NB4 (cell line): Measurements from ENCODE around the gene PLEKHG3.
A peak's percentile ranks its signal among the peaks of the same experiment; 100 is the strongest.

Experiments
- DNase-seq: peaks from one replicate; pipeline ENCODE4 v3.0.0; 2010; ENCODE audit warnings: low read depth
- H3K4me3 ChIP-seq: one replicate; pipeline ENCODE4 v1.5.1; 2011; ENCODE audit warnings: mild to moderate bottlenecking, low read depth, low read length, moderate library complexity
- CTCF ChIP-seq: IDR thresholded peaks from one replicate; pipeline ENCODE4 v1.5.1; 2012; ENCODE audit warnings: low read depth, low read length
- MAX ChIP-seq: IDR thresholded peaks from 2 replicates; pipeline ENCODE4 v1.6.1; 2011; ENCODE audit warnings: low read depth, low read length
- MYC ChIP-seq: IDR thresholded peaks from 2 replicates; pipeline ENCODE4 v1.6.1; 2011; ENCODE audit warnings: low read depth, low read length
- POLR2A ChIP-seq: IDR thresholded peaks from 2 replicates; pipeline ENCODE4 v1.6.1; 2011; ENCODE audit warnings: mild to moderate bottlenecking; ENCODE audit not compliant: insufficient read length; ENCODE audit errors: extremely low read depth

The PLEKHG3 gene

GRCh38 chr14:64753374-64753773, 49.1 kb downstream of the PLEKHG3 start:
- TF ChIP-seq MYC (no peak), CTCF (no peak), POLR2A (no peak), MAX (no peak)
- no peak overlapping the region for H3K4me3 ChIP-seq
- no peak for DNase-seq

GRCh38 chr14:64753999-64754398, 49.8 kb downstream of the PLEKHG3 start:
- TF ChIP-seq POLR2A = no peak
- TF ChIP-seq MYC = no peak
- no peak for TF ChIP-seq CTCF
- TF ChIP-seq MAX = no peak
- DNase-seq = no peak
- H3K4me3 ChIP-seq = no peak overlapping the region

- H3K4me3 ChIP-seq = no peak overlapping the region
- TF ChIP-seq MAX = no peak
- TF ChIP-seq MYC = no peak
- TF ChIP-seq POLR2A = no peak
- no peak for DNase-seq
These were observed 50.5 kb downstream of the PLEKHG3 start for GRCh38 chr14:64754685-64755084.

- TF ChIP-seq MAX (no peak), CTCF (no peak), POLR2A (no peak), MYC (no peak)
- peak; percentile 64 for DNase-seq
- no peak overlapping the region for H3K4me3 ChIP-seq
These were observed 51.6 kb downstream of the PLEKHG3 start for GRCh38 chr14:64755781-64756221.

- DNase-seq = no peak
- no peak overlapping the region for H3K4me3 ChIP-seq
- TF ChIP-seq MYC (no peak), CTCF (no peak), POLR2A (no peak), MAX (no peak)
These were observed 52.5 kb downstream of the PLEKHG3 start for GRCh38 chr14:64756712-64757111.

GRCh38 chr14:64757601-64758000, 53.4 kb downstream of the PLEKHG3 start:
- no peak for DNase-seq
- H3K4me3 ChIP-seq = no peak overlapping the region
- TF ChIP-seq MAX (no peak), MYC (no peak), POLR2A (no peak), CTCF (no peak)
